GM12872 (cell line): Measurements from ENCODE around the gene CPM.

Experiments
- TF ChIP-seq, protein P1 (sequence below): IDR thresholded peaks from 3 replicates; pipeline ENCODE4 v1.5.1; 2011; ENCODE audit warnings: low read depth, mild to moderate bottlenecking, low read length, moderate library complexity; ENCODE audit not compliant: insufficient read depth

Gene CPM

GRCh38 chr12:68812553-68813241 is 120.3 kb downstream of the CPM start:
- TF ChIP-seq, protein P1, sequence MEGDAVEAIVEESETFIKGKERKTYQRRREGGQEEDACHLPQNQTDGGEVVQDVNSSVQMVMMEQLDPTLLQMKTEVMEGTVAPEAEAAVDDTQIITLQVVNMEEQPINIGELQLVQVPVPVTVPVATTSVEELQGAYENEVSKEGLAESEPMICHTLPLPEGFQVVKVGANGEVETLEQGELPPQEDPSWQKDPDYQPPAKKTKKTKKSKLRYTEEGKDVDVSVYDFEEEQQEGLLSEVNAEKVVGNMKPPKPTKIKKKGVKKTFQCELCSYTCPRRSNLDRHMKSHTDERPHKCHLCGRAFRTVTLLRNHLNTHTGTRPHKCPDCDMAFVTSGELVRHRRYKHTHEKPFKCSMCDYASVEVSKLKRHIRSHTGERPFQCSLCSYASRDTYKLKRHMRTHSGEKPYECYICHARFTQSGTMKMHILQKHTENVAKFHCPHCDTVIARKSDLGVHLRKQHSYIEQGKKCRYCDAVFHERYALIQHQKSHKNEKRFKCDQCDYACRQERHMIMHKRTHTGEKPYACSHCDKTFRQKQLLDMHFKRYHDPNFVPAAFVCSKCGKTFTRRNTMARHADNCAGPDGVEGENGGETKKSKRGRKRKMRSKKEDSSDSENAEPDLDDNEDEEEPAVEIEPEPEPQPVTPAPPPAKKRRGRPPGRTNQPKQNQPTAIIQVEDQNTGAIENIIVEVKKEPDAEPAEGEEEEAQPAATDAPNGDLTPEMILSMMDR, result no peak

DNA sequence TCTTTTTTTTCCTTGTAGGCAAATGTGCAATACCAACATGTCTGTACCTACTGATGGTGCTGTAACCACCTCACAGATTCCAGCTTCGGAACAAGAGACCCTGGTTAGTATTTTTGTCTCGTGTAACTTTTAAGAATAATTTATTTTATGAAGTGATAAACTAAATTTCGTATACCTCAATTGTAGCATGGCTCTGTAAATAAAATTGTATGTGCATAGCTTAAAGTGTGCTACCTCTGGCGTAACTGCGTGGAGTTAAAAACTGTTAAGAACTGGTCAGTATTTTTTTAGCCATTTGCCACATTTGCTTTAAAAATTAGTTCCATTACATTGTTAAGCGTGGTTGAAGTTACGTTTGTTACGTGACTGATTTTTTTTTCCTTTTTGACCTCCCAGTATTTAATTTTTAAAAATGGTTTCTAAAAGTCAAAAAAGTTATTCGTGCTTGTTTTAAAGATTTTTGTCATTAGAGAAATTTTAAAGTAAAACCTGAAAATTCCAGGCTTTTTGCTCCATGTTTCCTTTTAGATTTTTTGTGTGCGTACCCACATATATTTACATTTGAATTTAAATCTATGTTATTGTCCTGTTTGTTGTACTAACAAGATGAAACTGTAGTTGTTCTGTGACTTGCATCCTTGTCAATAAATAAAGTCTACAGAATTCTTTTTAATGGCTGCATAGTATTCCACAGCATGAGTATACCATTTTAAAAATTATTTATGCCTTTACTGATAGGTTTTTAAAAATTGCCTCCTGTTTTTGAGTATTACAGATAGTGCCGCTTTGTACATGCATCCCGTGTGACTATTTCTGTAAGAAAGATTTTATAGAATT is 123.6 kb downstream of the CPM start:
- TF ChIP-seq, protein P1, result no peak

- TF ChIP-seq, protein P1, result no peak
Measured at GRCh38 chr12:68808388-68809189, 124.4 kb downstream of the CPM start.

DNA sequence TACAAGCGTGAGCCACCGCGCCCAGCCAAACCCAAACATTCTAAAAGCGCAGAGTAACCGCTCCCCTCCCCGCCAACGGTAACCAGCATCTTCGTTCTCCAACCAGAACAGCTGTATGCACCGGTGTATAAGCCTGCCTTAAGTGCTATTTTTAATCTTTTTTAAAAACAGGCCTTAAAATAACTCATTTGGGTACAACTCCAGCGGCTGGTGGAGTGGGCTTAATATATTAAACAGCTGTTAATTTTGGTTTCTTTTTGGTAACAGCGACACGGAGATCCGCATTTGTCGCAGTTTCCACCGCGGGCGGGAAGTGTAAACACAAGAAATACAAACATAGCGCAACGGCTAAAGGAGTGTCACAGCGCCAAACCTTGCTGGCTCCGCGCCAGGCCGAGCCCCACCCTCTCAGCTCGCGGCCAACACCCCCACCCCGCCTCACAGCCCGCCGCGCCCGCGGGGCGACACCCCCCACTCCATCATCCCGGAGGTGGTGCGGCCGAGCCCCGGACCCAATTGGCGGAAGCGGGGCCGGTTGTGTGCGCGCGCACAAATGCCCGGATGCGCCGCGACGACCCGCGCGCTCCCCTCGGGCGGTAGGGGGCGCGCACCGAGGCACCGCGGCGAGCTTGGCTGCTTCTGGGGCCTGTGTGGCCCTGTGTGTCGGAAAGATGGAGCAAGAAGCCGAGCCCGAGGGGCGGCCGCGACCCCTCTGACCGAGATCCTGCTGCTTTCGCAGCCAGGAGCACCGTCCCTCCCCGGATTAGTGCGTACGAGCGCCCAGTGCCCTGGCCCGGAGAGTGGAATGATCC is 125.2 kb downstream of the CPM start, which contains the start of gene MDM2:
MDM2 (plus strand) TSS at position 602 of the 812 bp plus-strand sequence. CDS start 301 bp downstream, outside the sequence.
- TF ChIP-seq, protein P1, result peak; percentile 66

DNA sequence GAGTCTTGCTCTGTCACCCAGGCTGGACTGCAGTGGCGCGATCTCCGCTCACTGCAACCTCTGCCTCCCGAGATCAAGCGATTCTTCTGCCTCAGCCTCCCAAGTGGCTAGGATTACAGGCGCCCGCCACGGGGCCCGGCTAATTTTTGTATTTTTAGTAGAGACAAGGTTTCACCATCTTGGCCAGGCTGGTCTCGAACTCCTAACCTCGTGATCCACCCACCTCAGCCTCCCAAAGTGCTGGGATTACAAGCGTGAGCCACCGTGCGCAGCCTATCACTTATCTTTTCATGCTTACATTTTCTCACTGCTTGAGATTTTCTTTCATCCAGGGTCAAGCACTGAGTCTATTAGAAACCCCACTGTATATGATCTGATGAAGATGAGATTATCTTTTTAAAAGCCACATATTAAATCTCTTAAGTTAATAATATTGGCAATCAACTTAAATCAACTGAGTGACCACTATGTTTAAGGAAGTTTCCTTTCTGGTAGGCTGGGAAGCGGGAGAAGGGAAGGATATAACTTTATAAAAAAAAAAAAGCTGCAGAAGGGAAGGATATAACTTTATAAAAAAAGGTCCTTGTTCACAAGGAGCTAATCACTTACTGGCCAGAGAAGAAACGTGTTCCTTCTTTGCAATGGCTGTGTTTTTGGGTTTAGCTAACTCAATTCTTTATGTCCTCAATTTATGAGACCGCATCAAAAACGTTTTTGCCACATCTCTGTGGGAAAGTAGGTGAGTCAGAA is 126.3 kb downstream of the CPM start:
- TF ChIP-seq, protein P1, result no peak

GRCh38 chr12:68805592-68806120 is 127.3 kb downstream of the CPM start:
- TF ChIP-seq, protein P1, result no peak
